MM.1S (cell line): ENCODE measurements around the gene KIF5C.

ENCODE experiments used
- CTCF ChIP-seq: fragments of 300-600 bp; sonication (generic); IDR thresholded peaks from 2 replicates; pipeline ENCODE4 v1.5.1; 2016; ENCODE audit warnings: antibody characterized with exemption, low read length, mixed read lengths
- EZH2 ChIP-seq: fragments of 300-600 bp; sonication (generic); optimal IDR thresholded peaks from 2 replicates; pipeline ENCODE3; 2017; ENCODE audit warnings: low read depth, mild to moderate bottlenecking, antibody characterized with exemption, low read length, mixed read lengths
- EZH2phosphoT487 ChIP-seq: fragments of 300-600 bp; sonication (generic); IDR thresholded peaks from 2 replicates; pipeline ENCODE4 v1.6.1; 2018; ENCODE audit warnings: antibody characterized with exemption, low read length

- TF ChIP-seq EZH2 (no peak), CTCF (no peak), EZH2phosphoT487 (no peak)
These were observed 95.4 kb downstream of the KIF5C start for GRCh38 chr2:148970385-148970784.
